GM21423 (cell line): ENCODE data around the gene CNOT8.

Source experiments
- ATAC-seq: cut with Tn5 transposase; IDR thresholded peaks from one replicate; pipeline ENCODE4 v1.9.1; 2021; ENCODE audit warnings: mild to moderate bottlenecking, moderate library complexity; ENCODE audit not compliant: unreplicated experiment

CNOT8 gene

GRCh38 chr5:154863291-154864080 is 5.1 kb downstream of the CNOT8 start:
- no peak for ATAC-seq

- no peak for ATAC-seq
Measured at GRCh38 chr5:154865466-154866184, 7.2 kb downstream of the CNOT8 start.

GRCh38 chr5:154866841-154867240 is 8.4 kb downstream of the CNOT8 start:
- no peak for ATAC-seq

- ATAC-seq: no peak
Measured at GRCh38 chr5:154868702-154869101, 10.3 kb downstream of the CNOT8 start.

- ATAC-seq: no peak
Measured at GRCh38 chr5:154871734-154872133, 13.3 kb downstream of the CNOT8 start.

- no peak for ATAC-seq
Measured at GRCh38 chr5:154873791-154874331, 15.4 kb downstream of the CNOT8 start.

- no peak for ATAC-seq
Measured at GRCh38 chr5:154878642-154879335, 20.4 kb downstream of the CNOT8 start.

- ATAC-seq: no peak
Measured at GRCh38 chr5:154881986-154882385, 23.6 kb downstream of the CNOT8 start.

- no peak for ATAC-seq
Measured at GRCh38 chr5:154884424-154884823, 26.0 kb downstream of the CNOT8 start.

- no peak for ATAC-seq
Measured at GRCh38 chr5:154885439-154885838, 27.0 kb downstream of the CNOT8 start.

GRCh38 chr5:154892369-154892771 is 33.9 kb downstream of the CNOT8 start:
- ATAC-seq: no peak

- ATAC-seq: no peak
Measured at GRCh38 chr5:154893381-154893780, 35.0 kb downstream of the CNOT8 start.

GRCh38 chr5:154895606-154896561 is 37.5 kb downstream of the CNOT8 start:
- no peak for ATAC-seq

GRCh38 chr5:154896562-154897165 is 38.2 kb downstream of the CNOT8 start:
- ATAC-seq: no peak

GRCh38 chr5:154898210-154898609 is 39.8 kb downstream of the CNOT8 start:
- no peak for ATAC-seq

GRCh38 chr5:154899151-154899816 is 40.9 kb downstream of the CNOT8 start:
- ATAC-seq: no peak

- ATAC-seq: no peak
Measured at GRCh38 chr5:154900066-154900465, 41.6 kb downstream of the CNOT8 start.

GRCh38 chr5:154901276-154901675 is 42.8 kb downstream of the CNOT8 start:
- no peak for ATAC-seq

- no peak for ATAC-seq
Measured at GRCh38 chr5:154901913-154902312, 43.5 kb downstream of the CNOT8 start.
